ENCODE data around the gene LGALS14.

DNA sequence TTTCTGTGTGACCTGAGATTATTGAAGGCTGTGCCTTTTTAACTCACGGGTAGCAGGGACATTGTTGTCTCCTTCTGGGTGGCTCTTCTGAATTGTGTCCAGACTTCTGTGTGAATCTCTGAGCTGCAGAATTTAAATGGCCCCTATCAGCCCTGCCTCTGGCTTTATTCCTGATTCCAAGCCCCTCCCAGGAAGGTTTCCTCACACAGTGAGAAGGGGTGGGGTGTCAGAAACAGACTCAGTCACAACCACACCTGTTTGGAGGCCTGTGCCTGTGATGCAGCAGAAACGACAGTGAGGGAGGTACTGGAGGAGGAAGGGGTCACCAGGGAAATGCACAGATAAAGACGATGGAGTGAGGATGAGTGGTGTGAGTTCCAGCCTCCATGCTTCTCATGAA, 33.6 kb downstream of the LGALS14 start, which contains the start of gene CLC:
- TF ChIP-seq, protein P1, sequence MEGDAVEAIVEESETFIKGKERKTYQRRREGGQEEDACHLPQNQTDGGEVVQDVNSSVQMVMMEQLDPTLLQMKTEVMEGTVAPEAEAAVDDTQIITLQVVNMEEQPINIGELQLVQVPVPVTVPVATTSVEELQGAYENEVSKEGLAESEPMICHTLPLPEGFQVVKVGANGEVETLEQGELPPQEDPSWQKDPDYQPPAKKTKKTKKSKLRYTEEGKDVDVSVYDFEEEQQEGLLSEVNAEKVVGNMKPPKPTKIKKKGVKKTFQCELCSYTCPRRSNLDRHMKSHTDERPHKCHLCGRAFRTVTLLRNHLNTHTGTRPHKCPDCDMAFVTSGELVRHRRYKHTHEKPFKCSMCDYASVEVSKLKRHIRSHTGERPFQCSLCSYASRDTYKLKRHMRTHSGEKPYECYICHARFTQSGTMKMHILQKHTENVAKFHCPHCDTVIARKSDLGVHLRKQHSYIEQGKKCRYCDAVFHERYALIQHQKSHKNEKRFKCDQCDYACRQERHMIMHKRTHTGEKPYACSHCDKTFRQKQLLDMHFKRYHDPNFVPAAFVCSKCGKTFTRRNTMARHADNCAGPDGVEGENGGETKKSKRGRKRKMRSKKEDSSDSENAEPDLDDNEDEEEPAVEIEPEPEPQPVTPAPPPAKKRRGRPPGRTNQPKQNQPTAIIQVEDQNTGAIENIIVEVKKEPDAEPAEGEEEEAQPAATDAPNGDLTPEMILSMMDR (IDR thresholded peaks at IDR 0.05) = no peak
- no peak for TF ChIP-seq POLR2A (IDR thresholded peaks at IDR 0.05)
